Activated CD4-positive, alpha-beta T cell treated with anti-CD3 and anti-CD28 coated beads for 4 hours (primary cell): ENCODE results near the gene DPY19L1.
A peak's percentile ranks its signal among the peaks of the same experiment; 100 is the strongest.
"Not testable (repeated sequence)": the region's sequence is repeated elsewhere in the genome, so short reads cannot be mapped to it uniquely, and the experiment has no call there.

ENCODE experiments used
- DNase-seq, 2 donors: peaks; one replicate each; pipeline ENCODE4 v3.0.0-alpha.2; 2020

Gene DPY19L1

DNA sequence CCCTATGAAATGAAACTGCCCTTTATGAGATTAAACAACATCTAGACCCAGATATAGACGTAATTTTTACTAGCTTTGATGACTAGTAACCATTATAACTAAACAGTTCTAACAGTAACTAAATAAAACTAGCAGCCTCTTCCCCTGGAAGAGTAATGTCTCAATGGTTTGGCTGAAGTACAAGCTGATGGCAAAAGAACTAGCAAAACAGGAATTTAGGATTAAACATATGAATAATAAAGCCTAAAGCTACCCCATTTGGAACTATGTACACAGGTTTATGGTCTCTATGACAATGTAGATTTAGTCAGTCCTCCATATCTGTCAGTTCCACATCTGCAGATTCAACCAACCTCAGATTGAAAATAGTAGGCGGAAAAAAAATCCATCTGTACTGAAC, 6.4 kb downstream of the DPY19L1 start:
- DNase-seq, result no peak

DNA sequence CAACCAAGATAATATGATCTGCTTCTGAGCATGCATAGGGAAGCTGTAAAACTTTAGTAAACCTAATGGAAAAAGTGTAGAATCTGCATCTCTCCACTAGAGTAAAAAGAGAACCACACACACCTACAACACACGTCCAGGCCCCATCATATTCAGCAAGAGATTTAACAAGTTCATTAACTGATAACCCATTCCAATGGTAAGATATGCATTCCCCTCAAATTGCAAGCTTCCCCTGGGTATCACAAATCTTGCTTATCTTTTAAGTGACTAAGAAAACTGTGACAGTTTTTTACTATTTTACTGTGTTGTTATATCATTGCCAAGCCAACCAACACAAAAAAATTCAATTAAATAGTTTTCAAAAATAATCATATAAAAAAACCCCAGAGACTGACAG, 8.0 kb downstream of the DPY19L1 start:
- DNase-seq, result no peak

DNA sequence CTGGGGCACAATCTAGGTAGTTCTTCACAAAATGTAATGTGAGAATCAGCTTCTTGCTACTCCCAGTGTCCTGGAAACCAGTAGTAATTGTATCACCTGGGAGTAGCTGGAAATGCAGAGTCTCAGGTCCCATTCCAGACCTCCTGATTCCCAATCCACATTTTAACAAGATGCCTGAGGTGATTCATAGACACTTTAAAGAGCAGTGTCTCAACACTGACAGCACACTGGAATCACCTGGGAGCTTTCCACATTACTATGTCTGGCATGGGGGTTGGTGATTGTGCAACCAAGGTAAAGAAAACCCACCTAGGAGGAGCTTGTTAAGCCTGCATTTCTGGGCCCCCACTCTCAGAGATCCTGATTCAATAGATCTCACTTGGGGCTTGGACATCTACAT, 11.1 kb downstream of the DPY19L1 start:
- no peak for DNase-seq

DNA sequence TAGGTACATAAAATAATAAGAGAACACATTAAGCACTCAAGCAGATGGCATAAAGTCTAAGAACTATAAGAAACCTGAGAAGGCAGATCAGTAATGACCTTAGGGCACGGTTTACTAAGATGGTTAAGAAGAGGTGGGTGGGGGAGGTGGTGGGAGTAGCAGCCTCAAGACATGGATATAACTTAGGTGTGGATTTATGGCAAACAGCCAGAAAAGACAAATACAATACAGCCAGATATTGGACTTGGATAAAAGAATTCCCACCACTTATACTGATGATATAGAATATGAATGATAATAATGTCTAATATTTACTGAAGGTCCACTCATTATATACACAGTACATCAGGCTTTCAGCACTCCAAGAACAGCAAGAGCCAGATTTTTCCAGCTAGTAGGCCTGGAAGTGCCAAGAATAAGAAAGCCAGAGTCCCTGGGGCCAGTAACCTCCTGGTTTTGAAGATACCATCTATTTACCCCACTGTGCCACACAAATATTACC, 11.9 kb downstream of the DPY19L1 start:
- DNase-seq, result no peak

DNA sequence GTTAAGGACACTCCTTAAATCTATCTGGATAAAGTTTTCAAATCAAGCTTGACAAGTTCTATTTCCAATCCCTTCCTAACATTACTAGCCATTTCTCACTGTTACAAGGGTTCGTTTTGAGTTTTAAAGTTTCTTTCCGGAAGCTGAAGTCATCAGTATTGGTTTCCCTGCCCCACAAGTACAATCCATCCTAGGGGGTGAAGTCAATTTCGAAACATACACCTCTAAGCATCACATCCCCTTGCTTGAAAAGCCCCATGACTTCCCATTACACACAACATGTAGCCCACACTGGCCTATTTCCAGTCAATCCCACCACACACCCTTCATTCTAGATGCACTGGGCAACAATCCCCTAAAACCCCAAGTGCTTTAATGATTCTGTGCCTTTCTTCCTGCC, 13.0 kb downstream of the DPY19L1 start:
- no peak for DNase-seq

DNA sequence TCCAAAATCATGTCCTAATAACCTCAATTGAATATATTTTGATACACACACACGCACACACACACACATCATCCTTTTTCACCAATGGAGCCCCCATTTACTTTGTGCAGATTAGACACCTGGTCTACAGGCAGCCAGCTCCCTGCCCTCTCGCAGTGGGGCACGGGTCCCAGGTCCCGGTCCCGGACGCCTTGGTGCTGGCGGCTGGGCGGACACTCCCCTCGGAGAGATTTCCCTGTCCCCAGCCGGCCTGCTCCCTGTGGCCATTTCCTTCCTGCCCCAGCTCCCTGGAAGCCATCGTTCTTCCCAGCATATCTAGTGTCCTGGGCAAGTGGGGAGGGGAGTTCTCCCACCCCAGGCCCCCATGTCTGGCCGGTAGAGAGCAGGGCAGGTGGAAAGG, 14.6 kb downstream of the DPY19L1 start:
- no peak for DNase-seq

DNA sequence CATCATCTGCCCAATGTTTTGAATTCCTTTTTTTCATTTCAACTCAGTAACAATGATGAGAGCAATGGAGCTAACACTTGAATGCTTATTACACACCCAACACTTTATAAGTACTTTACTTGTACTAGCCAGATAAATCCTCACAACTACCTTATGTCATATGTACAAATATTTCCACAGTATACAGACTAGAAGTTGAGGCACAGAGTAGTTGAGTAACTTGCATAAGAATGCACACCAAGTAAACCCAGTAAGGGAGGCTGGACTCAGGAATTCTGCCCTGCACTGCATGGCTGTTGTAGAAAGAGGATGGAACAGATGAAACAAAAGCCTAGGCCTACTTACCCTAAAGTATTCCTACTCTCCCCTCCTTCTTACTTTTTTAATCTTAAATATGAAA, 15.8 kb downstream of the DPY19L1 start:
- no peak for DNase-seq

DNA sequence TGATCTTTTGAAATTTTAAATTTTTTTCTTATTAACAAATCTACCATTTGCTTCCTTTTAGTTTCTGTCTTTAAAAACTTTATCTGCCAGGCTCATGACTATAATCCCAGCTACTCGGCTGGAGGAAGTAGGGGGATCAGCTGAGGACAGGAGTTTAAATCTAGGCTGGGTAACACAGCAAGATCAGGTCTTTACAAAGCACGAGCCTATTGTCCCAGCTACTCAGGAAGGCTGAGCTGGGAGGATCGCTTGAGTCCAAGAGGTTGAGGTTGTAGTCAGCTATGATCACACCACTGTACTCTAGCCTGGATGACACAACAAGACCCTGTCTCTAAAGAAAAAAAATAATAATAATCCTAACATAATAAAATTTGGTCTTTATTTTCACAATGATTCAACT, 17.5 kb downstream of the DPY19L1 start:
- no peak for DNase-seq

DNA sequence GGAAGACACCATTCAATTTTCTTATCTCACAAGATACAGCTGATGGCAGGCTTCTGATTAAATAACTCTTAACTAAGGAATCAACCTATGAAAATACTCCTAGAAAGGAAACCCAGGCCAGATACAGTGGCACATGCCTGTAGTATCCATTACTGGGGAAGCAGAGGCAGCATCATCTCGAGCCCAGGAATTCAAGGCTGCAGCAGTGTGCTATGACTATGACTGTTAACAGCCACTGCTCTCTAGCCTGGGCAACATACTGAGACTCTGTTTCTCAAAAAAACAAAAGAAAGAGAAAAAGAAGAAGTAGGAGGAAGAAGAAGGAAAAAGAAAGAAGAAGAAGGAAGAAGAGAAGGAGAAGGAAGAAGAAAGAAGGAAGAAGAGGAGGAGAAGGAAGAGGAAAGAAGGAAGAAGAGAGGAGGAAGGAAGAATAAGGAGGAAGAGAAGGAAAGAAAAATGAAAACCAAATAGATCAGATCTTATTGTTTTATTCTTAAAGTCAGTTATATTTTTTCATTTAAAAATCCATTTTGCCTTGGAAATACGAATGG, 18.0 kb downstream of the DPY19L1 start:
- DNase-seq, result no peak

DNA sequence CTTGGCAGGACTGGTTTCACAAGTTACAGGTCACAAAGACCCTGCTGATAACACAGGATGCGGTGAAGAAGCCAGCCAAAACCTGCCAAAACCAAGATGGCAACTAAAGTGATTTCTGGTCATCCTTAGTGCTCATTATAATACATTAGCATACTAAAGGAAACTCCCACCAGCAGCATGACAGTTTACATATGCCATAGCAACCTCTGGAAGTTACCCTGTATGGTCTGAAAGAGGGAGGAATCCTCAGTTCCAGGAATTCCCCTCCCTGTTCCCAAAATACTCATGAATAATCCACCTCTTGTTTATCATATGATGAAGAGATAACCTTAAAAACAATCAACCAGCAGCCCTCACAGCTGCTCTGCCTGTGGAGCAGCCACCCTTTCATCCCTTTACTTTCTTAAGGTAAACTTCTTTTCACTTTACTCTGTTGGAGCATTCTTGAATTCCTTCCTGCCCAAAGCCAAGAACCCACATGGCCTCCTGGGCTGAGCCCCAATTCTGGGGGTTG, 21.9 kb downstream of the DPY19L1 start:
- no peak for DNase-seq

DNA sequence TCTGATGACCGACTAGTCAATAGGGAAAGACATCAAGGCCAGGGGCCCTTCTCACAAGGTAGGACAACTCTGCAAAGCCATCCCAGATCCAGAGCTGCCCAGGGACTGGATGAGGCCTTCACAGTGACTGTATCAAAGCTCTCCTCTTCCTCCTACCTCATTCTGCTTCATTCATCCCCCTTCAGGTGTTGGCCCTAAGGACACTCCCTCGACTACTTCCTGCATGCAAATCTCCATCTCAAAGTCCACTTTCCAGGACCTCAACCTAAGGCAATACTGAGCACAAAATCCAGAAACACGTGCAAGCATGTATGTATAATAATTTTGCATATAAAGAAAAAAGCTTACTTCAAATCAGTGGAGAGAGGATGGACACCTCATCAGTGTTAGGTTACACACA, 25.1 kb downstream of the DPY19L1 start:
- DNase-seq, result no peak

DNA sequence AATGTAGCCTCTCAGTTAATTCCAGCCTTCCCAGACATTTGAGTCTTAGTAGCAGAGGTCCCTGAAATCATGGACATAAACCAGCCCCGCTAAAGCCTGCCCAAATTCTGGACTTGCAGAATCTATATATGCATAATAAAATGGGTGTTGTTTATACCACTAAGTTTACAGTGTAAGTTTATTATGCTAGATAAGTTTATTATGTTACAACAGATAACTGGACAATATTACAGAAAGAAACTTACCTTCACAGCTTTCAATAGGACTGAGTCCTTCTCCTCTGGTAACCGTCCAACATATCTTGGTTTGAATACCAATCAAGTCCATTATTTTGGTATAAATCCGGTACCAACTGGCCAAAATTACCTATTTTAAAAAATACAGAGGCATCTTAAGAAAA, 26.2 kb downstream of the DPY19L1 start:
- no peak for DNase-seq

DNA sequence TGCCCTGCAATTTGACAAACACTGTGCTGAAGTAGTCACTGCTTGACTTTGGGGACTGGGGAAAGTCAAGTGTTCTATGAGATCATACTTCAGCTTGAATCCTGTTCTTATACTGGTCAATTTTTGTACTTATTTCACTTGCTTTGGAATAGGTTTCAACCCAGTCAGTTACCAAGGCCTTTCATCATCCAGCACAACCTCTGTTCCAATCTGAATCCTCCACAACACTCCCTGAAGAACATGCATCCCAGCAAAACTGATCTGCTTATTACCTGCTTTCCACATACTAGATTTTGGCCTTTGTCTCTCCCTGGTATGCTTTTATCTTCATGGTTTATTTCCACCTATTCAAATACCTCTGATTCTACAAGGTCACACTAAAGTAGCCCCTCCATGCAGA, 29.5 kb downstream of the DPY19L1 start:
- DNase-seq, result no peak

DNA sequence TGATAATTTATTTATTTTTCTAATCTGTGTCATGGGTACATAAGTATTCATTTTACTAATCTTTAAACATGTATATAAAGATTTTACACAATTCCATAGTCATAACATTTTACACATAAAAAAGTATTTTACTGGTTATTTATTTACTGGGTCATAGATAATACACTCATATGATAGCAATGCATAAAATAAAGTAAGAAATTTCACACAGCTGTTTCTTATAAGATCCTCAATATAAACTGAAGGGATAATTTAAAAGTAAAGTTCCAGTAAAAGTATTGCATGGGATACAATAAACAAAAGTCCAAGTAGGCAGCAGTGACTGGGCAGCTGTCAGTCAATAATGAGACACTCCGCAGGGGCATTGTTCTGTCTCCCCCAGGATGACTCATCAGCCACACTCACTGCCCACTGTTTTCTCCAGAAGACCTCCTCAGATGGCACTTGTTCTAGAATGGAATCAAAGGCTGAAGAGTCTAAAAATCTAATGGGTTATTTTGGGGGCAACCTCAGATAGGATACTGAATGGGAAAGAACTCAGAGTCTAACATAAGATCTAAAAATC, 32.7 kb downstream of the DPY19L1 start:
- no peak for DNase-seq

DNA sequence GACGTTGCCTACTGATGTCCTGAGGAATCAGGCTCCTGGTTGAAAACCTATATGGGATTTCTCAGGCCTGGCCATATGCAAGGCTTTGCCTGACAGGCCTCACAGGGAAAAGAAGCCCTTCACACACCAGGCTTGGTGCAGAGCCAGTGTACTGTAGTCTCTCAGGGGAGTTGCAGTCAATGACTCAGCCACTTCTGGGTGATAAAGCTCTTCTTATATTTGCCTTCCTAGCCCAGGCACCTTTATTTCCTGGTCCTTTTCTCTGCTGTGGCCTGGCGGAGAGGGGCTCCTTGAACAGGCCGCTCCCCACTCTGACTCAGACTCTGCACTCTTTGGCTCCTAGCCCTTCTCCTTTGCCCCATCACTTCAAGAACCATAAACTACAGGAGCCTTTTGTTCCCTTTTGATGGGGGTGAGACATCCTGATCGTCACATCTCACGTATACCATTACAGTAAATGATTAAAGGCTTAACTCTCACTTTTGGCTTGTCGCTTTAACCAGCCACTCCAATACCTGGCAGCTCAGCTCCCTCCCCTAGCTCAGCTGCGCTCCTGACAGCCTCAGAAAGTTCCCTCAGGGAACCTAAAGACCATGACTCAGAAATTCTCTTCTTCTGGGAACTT, 33.5 kb downstream of the DPY19L1 start:
- DNase-seq, result no peak

DNA sequence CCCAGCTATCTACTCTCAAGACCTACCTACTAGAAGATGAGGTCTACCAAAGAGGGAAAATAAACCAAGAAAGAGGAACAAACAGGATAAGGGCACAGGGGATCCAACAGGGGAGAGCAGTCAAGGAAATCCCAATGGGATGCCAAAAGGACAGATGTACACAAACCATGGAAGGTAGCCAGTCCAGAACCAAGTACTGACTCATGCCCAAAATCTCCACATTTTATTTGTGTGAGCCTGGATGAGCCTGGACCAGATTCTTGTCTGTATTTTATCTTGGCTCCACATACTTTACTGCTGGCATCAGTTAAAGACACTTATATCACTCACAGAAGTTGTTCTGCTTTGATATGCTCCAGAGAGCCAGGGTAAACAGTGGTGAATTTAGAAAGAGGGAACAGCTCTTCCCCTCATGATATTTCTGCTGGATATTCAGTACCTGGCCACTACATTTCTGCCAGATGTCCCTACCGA, 34.1 kb downstream of the DPY19L1 start:
- DNase-seq, result not testable (repeated sequence)

DNA sequence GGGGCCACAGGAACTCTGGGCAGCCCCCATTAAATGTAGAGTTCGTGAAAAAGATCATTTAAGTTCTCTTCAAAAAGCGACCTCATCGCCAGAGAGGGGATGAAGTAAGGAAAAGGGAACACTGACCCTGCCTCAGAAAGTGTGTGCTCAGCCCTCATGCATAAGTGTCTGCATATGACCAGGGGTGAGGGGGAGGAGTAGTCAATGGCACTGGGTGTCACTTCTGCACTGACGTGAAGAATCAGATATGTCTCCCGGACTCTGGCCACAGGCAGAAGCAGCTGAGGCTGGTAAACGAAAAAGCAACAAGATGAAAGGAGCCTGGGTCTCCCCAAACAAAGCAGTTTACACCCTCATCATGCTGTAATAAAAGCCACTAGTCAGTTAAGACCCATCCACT, 39.0 kb downstream of the DPY19L1 start:
- not testable (repeated sequence) for DNase-seq

DNA sequence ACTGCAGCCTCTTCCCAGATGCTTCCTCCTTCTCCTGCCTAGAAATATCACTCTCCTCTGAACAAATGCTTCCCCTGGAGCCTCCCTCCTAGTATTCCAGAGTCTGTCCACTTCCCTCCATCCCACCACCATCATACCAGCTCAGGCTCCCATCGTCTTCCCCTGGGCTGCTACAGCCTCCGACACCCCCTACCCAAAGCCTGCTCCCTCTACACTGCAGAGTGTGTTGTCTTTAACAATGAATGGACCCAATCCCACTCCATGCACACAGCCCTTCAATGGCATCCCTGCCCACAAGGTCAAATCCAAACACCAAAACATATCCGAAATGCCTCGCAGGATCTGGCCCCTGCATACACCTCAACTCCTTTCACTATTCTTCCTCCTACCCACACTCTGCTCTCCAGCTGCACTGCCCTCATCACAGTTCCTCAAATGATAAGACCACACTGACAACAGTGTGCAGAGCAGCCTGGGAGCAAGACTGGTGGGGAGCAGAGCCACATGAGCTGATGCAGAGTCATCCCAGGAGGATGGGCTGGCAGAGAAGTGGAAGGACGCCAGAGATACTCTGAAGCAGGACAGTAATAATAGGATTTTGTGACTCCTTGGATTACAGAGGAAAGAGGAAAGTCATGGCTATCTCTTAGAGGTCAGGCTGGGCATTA, 40.7 kb downstream of the DPY19L1 start:
- DNase-seq, result not testable (repeated sequence)

DNA sequence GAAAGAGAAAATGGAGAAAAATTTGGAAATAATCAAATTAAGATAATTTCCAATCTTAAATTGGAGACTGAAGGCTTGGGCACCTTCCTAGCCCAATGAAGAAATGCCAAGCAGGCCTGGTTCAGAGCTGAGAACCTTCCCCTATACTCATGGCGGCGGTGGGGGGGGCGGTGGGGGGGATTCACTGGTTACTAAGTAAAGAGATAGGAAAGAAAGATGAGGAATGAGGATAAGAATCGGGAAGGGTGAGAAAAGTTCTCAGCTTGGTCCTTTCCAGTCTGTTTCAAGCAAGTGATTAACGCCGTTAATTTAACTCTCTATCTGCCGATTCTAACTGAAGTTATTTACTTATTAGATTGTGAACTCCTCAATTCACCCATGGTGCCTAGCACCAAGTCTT, 41.5 kb downstream of the DPY19L1 start:
- DNase-seq, result no peak

DNA sequence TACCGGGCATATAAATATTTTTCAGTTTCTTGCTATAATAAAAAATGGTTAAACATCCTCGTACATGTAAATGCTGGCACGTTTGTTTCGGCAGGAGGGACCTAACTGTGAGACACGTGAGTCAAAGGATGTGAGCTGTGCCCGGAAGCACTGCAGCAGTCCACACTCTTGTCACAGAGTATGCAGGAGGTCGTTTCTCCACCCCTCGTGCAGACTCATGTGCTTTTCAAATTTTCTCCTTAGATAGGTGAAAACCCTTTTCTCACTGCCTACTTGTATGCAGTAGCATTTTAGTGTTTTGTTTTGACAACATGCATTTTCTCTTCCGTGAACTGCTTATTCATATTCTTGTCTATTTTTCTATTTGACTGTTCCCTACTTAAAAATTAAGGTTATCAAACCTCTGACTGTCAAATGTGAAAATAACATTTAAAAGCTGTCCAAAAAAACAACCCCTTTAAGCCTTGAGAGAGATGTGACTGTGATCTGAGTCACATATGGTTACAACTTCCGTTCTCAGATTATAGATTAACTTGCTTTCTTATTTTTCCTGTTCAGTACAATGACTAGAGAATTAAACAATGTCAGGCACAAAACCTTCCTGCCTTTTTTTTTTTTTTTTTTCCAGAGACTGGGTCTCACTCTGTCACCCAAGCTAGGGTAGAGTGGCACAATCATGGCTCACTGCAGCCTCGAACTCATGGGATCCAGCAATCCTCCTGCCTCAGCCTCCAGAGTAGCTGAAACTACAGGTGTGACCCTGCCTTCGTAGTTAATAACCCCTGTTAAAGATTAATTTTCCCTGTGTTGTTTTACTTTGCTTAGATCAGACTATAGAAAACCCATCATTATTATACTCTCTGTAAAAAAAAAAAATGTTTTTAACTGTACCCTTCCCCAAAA, 45.1 kb downstream of the DPY19L1 start:
- peak; percentile 3 to 16 for DNase-seq

DNA sequence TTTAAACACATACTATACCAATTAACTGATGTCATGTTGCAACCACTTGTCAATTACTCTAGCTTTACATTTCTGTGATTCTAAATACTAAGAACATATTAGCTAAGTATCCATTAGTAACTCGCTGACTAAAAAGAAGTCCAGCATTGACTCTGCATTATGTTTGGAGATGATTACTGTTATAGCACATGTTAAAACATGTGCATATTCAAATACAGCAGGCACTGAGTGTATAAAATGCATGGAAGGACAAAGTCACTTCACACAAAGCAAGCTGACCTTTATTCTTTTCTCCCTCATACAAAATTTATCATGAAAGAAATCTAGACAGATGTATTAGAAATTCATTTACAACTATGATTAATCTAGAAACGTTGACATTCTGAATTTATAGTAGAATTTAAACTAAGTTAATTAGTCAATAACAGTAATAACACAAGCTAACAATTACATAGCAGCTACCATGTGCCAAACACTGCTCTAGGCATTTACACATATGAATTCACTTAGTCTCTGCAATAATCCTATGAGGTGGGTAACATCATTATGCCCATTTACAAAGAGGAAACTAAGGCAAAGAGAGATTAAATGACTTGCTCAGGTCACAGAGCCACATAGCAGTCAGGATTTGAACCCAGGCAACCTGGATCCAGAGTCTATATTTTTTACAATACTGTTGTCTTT, 48.7 kb downstream of the DPY19L1 start:
- not testable (repeated sequence) for DNase-seq

DNA sequence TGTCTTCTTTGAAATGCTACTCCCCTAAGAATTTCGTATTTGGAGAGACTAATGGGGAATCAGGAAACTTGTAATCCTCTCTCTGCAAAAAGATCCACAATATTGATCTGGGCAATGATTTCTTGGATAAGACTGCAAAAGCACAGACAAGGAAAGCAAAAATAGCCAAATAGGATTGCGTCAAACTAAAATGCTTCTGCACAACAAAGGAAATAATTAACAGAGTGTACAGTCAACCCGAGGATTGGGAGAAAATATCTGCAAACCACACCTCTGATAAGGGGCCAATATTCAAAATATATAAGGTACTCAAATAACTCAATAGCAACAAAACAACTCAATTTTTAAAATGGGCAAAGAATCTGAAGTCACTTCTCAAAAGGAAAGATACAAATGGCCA, 52.1 kb downstream of the DPY19L1 start:
- DNase-seq, result not testable (repeated sequence)
